ENCODE results near the gene ATP2A3.

The ATP2A3 gene

GRCh38 chr17:3964203-3965117 is at the start of gene ATP2A3:
Gene ATP2A3, minus strand, starts transcription at chr17:3964437. Its CDS starts 146 bp downstream, at chr17:3964291.
- peaks cover 52% of the 10 kb centered on the region for H3K4me1 Mint-ChIP-seq (ENCODE audit: low read depth)
- peak within 1 kb of the TSS; percentile 88 for H3K4me3 Mint-ChIP-seq
- peaks cover 19% of the 10 kb centered on the region for H3K36me3 Mint-ChIP-seq (ENCODE audit: low read depth)
- H3K27ac Mint-ChIP-seq: peak within 1 kb of the TSS; percentile 93
- H3K9me3 Mint-ChIP-seq: no peaks in the 10 kb centered on the region
- DNase-seq: peak; percentile 86
- H3K27me3 Mint-ChIP-seq: no peaks in the 10 kb centered on the region

- peaks cover 89% of the 10 kb centered on the region for H3K36me3 Mint-ChIP-seq (ENCODE audit: low read depth)
- no peaks in the 10 kb centered on the region for H3K27me3 Mint-ChIP-seq
- H3K4me3 Mint-ChIP-seq: no peak overlapping the region
- no peaks in the 10 kb centered on the region for H3K4me1 Mint-ChIP-seq (ENCODE audit: low read depth)
- no peak overlapping the region for H3K27ac Mint-ChIP-seq
- DNase-seq: no peak
- no peaks in the 10 kb centered on the region for H3K9me3 Mint-ChIP-seq
Observed at GRCh38 chr17:4010754-4011153, 46.5 kb upstream of the ATP2A3 start.

- H3K9me3 Mint-ChIP-seq: no peaks in the 10 kb centered on the region
- H3K27me3 Mint-ChIP-seq: no peaks in the 10 kb centered on the region
- no peak for DNase-seq
- H3K36me3 Mint-ChIP-seq (ENCODE audit: low read depth): peaks cover 83% of the 10 kb centered on the region
- H3K27ac Mint-ChIP-seq: no peak overlapping the region
- H3K4me3 Mint-ChIP-seq: no peak overlapping the region
- peaks cover 6% of the 10 kb centered on the region for H3K4me1 Mint-ChIP-seq (ENCODE audit: low read depth)
Observed at GRCh38 chr17:4009186-4009785, 45.0 kb upstream of the ATP2A3 start.

GRCh38 chr17:4008441-4009185 is 44.4 kb upstream of the ATP2A3 start:
- H3K4me1 Mint-ChIP-seq (ENCODE audit: low read depth): peaks cover 6% of the 10 kb centered on the region
- H3K9me3 Mint-ChIP-seq: no peaks in the 10 kb centered on the region
- H3K27ac Mint-ChIP-seq: no peak overlapping the region
- H3K36me3 Mint-ChIP-seq (ENCODE audit: low read depth): peaks cover 77% of the 10 kb centered on the region
- H3K27me3 Mint-ChIP-seq: no peaks in the 10 kb centered on the region
- no peak for DNase-seq
- no peak overlapping the region for H3K4me3 Mint-ChIP-seq

GRCh38 chr17:4008082-4008435 is 43.8 kb upstream of the ATP2A3 start:
- DNase-seq: no peak
- H3K36me3 Mint-ChIP-seq (ENCODE audit: low read depth): peaks cover 71% of the 10 kb centered on the region
- no peaks in the 10 kb centered on the region for H3K27me3 Mint-ChIP-seq
- H3K9me3 Mint-ChIP-seq: no peaks in the 10 kb centered on the region
- no peak overlapping the region for H3K27ac Mint-ChIP-seq
- peaks cover 6% of the 10 kb centered on the region for H3K4me1 Mint-ChIP-seq (ENCODE audit: low read depth)
- H3K4me3 Mint-ChIP-seq: no peak overlapping the region

GRCh38 chr17:4007346-4008081 is 43.3 kb upstream of the ATP2A3 start:
- H3K4me1 Mint-ChIP-seq (ENCODE audit: low read depth): peaks cover 6% of the 10 kb centered on the region
- no peaks in the 10 kb centered on the region for H3K9me3 Mint-ChIP-seq
- no peak for DNase-seq
- no peaks in the 10 kb centered on the region for H3K27me3 Mint-ChIP-seq
- no peak overlapping the region for H3K4me3 Mint-ChIP-seq
- peaks cover 68% of the 10 kb centered on the region for H3K36me3 Mint-ChIP-seq (ENCODE audit: low read depth)
- H3K27ac Mint-ChIP-seq: peak overlapping the region; percentile 51

DNA sequence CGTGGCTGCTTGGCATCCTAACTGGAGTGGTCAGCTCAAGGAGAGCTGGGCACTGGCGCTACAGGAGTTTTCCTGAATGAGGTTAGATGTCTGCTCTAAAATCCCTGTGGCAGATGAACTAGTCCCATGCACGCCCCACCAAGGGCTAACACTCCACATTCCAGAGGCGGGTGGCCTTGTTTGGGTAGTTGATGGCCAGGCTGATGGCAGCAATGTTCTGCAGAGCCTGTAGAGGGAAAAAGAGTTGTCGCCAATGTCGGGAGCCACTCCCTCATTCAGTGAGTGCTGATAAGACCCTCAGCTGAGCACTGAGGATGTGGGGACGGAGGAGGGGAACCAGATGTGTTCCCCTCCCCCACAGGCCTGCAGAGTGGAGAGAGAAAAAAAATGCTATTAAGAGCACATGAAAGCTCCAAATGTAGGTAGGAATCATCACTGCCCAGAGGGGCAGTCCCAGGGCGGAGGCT is 42.5 kb upstream of the ATP2A3 start:
- no peak for DNase-seq
- Mint-ChIP-seq H3K9me3 (no peaks in the 10 kb centered on the region), H3K4me3 (no peak overlapping the region), H3K27me3 (no peaks in the 10 kb centered on the region), H3K36me3 (ENCODE audit: low read depth) (peaks cover 60% of the 10 kb centered on the region), H3K4me1 (ENCODE audit: low read depth) (peaks cover 6% of the 10 kb centered on the region), H3K27ac (peak overlapping the region; percentile 51)

- H3K36me3 Mint-ChIP-seq (ENCODE audit: low read depth): peaks cover 56% of the 10 kb centered on the region
- H3K4me1 Mint-ChIP-seq (ENCODE audit: low read depth): peaks cover 6% of the 10 kb centered on the region
- no peaks in the 10 kb centered on the region for H3K9me3 Mint-ChIP-seq
- no peaks in the 10 kb centered on the region for H3K27me3 Mint-ChIP-seq
- no peak for DNase-seq
- no peak overlapping the region for H3K4me3 Mint-ChIP-seq
- no peak overlapping the region for H3K27ac Mint-ChIP-seq
Observed at GRCh38 chr17:4006165-4006589, 41.9 kb upstream of the ATP2A3 start.

- Mint-ChIP-seq H3K27me3 (no peaks in the 10 kb centered on the region), H3K27ac (no peak overlapping the region), H3K36me3 (ENCODE audit: low read depth) (peaks cover 54% of the 10 kb centered on the region), H3K4me1 (ENCODE audit: low read depth) (peaks cover 6% of the 10 kb centered on the region), H3K9me3 (no peaks in the 10 kb centered on the region), H3K4me3 (no peak overlapping the region)
- DNase-seq: no peak
Observed at GRCh38 chr17:4005296-4006164, 41.3 kb upstream of the ATP2A3 start.

GRCh38 chr17:4004517-4005295 is 40.5 kb upstream of the ATP2A3 start:
- DNase-seq: peak; percentile 79
- no peaks in the 10 kb centered on the region for H3K27me3 Mint-ChIP-seq
- H3K9me3 Mint-ChIP-seq: no peaks in the 10 kb centered on the region
- H3K27ac Mint-ChIP-seq: no peak overlapping the region
- peaks cover 6% of the 10 kb centered on the region for H3K4me1 Mint-ChIP-seq (ENCODE audit: low read depth)
- no peak overlapping the region for H3K4me3 Mint-ChIP-seq
- peaks cover 48% of the 10 kb centered on the region for H3K36me3 Mint-ChIP-seq (ENCODE audit: low read depth)

DNA sequence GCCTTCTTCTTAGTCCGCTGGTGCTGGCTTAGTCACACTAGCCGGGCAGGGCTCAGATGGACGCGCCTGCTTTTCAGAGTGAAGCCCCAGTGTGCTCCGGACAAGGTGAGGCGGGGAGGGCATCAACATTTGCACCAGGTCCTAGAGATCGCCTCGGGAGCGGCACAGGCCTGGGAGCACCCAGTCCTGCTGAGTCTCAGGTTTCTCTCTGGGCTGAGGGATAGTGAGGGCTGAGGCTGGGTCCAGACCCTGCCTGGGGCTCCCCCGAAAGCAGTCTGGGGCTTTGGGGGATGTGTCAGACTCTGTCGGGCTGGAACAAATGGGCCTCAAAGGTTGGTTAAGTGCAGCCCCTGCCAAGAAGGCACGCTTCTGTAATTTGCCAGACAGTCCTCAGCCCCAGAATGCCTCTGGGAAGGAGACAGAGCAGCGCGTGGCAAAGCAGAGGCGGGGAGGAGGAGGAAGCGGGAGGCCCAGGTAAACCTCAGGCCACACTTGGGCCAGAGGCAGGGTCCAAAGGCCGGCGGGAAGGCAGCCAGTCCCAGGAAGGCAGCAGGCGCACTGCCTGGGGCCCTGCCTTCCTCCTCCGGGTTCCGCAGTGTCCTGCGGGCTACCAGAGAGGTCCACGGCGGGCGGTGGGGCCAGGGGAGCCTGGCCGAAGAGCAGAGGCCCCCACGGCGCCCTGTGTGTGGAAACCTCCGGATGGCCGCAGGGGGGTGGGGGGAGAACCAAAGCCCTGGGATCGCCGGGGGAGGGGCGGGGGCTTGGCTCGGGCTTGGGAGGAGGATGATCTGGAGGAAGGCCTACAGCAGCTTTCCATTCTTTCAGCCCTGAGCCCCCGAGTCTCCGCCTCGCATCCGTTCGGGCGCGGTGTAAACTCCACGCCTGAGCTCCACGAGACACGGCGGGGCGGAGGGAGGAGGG is 39.5 kb upstream of the ATP2A3 start:
- H3K36me3 Mint-ChIP-seq (ENCODE audit: low read depth): peaks cover 39% of the 10 kb centered on the region
- H3K4me3 Mint-ChIP-seq: no peak overlapping the region
- no peak for DNase-seq
- no peak overlapping the region for H3K27ac Mint-ChIP-seq
- no peaks in the 10 kb centered on the region for H3K27me3 Mint-ChIP-seq
- H3K9me3 Mint-ChIP-seq: no peaks in the 10 kb centered on the region
- peaks cover 6% of the 10 kb centered on the region for H3K4me1 Mint-ChIP-seq (ENCODE audit: low read depth)

DNA sequence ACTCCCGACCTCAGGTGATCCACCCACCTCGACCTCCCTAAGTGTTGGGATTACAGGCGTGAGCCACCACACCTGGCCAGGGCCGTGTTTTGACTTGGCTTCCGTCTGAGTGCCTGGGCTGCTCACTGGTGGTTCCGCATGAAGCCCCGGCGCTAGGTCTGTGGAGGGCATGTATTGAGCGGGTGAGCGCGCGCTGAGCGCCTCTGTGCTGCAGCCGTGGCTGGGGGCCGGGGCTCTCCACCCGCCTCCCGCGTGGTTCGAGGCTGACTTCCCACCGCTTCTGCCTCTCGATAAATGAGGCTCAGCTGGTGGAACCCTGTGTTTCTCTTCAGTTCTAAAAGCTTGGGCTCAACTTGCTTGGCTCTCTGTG is 38.9 kb upstream of the ATP2A3 start:
- Mint-ChIP-seq H3K27me3 (no peaks in the 10 kb centered on the region), H3K4me3 (no peak overlapping the region), H3K27ac (no peak overlapping the region), H3K4me1 (ENCODE audit: low read depth) (peaks cover 6% of the 10 kb centered on the region), H3K36me3 (ENCODE audit: low read depth) (peaks cover 32% of the 10 kb centered on the region), H3K9me3 (no peaks in the 10 kb centered on the region)
- no peak for DNase-seq

Data from activated T-cell treated with anti-CD3 and anti-CD28 coated beads, Interleukin-2, amount 50 U/mL, for 24 hours (primary cell).